Esophagus muscularis mucosa (tissue), 4 donors: ENCODE measurements around the gene POLR2B. TPM values are rescaled to one million over a fixed set of nuclear protein-coding genes. Genes with fewer than 3 reads are reported as not detected.
"Not testable (repeated sequence)": the region's sequence is repeated elsewhere in the genome, so short reads cannot be mapped to it uniquely, and the experiment has no call there.

ENCODE experiments used
- DNase-seq: peaks from one replicate; pipeline ENCODE4 v3.0.0-alpha.2; 2017; ENCODE audit errors: extremely low spot score
- H3K27ac ChIP-seq, 4 donors: fragments of 200-600 bp; sonication (generic); replicated peaks in 1 of 4; 1 replicate in 3 of 4; 2 replicates in 1 of 4; pipeline ENCODE4 v1.5.1; 2016 to 2019; ENCODE audit warnings: mild to moderate bottlenecking in 1 of 4
- H3K27me3 ChIP-seq, 4 donors: fragments of 200-600 bp; sonication (generic); one replicate each; pipeline versions ENCODE4 v1.5.1 to v1.6.0; 2016 to 2019
- H3K36me3 ChIP-seq, 4 donors: fragments of 200-600 bp; sonication (generic); one replicate each; pipeline ENCODE4 v1.5.1; 2016 to 2019
- H3K4me1 ChIP-seq, 4 donors: fragments of 200-600 bp; sonication (generic); one replicate each; pipeline ENCODE4 v1.5.1; 2016 to 2019
- H3K4me3 ChIP-seq, 4 donors: fragments of 200-600 bp; sonication (generic); 1 replicate in 2 of 4; 2 replicates in 2 of 4; pipeline ENCODE4 v1.5.1; 2016 to 2019; ENCODE audit warnings: mild to moderate bottlenecking in 4 of 4, moderate library complexity in 1 of 4
- H3K9me3 ChIP-seq, 4 donors: fragments of 200-600 bp; sonication (generic); 1 replicate in 3 of 4; 2 replicates in 1 of 4; pipeline ENCODE4 v1.5.1; 2016 to 2019
- CTCF ChIP-seq, 3 experiments: fragments of 200-600 bp in 2 of 3; fragments of 450-650 bp in 1 of 3; sonication (generic) in 2 of 3; IDR thresholded peaks; one replicate each; pipeline ENCODE4 v1.5.1; 2017 to 2019; ENCODE audit warnings: antibody characterized with exemption in 3 of 3, mild to moderate bottlenecking in 2 of 3, moderate library complexity in 1 of 3
- EP300 ChIP-seq: sonication (generic); formaldehyde crosslinking; IDR thresholded peaks from one replicate; pipeline ENCODE4 v1.6.1; 2017; ENCODE audit warnings: antibody characterized with exemption
- POLR2A ChIP-seq: fragments of 450-650 bp; IDR thresholded peaks from one replicate; pipeline ENCODE4 v1.6.1; 2017; ENCODE audit warnings: antibody characterized with exemption, moderate library complexity, mild to moderate bottlenecking, low read depth
- POLR2AphosphoS5 ChIP-seq, 2 donors: sonication (generic); formaldehyde crosslinking; IDR thresholded peaks; one replicate each; pipeline ENCODE4 v1.6.1; 2017; ENCODE audit warnings: antibody characterized with exemption in 2 of 2
- whole genome bisulfite sequencing: methylation state at CpG from one replicate; pipeline ENCODE4 v1.1.5; 2018; 5-methylcytosine and 5-hydroxymethylcytosine counted together
- intact Hi-C: fragments of 100-400 bp; cut with DNase I; formaldehyde crosslinking; loops from one replicate; pipeline ENCODE4 v1.15.1; 2023
- total RNA-seq, 4 donors: library from RNA; depleted of rRNA; stranded (reverse); fragments of >200 nt; gene quantifications; one replicate each; pipeline versions ENCODE4 v1.1.0 to v1.2.1, GENCODE V29; 2016

Gene POLR2B
- 10 to 100 TPM; 58.3 to 95.7 (median 74.0) TPM for total RNA-seq

GRCh38 chr4:56978750-56979303, at the start of gene POLR2B:
Gene POLR2B (plus strand): TSS chr4:56978896. CDS start chr4:56978986, 90 bp downstream.
- H3K27ac ChIP-seq = peak within 1 kb of the TSS; percentile 90 to 94 (median 92)
- peaks cover under 1 to 24% (median 8%) of the 10 kb centered on the region in 4 donors for H3K36me3 ChIP-seq
- H3K4me3 ChIP-seq = peak within 1 kb of the TSS; percentile 79 to 99 (median 92)
- no peaks in the 10 kb centered on the region for H3K27me3 ChIP-seq
- peaks cover 53 to 79% (median 70%) of the 10 kb centered on the region in 4 donors for H3K4me1 ChIP-seq
- WGBS = under 1% methylated on average over 35 of the region's 37 CpGs
- TF ChIP-seq POLR2A (peak; percentile 52), CTCF (IDR thresholded peaks at IDR 0.05) (no peak), POLR2AphosphoS5 (IDR thresholded peaks at IDR 0.05) (peak; percentile 90 to 96)
- H3K9me3 ChIP-seq = no peaks in the 10 kb centered on the region
- intact Hi-C loops = no loop called here
- DNase-seq = peak; percentile 98

- no peaks in the 10 kb centered on the region for H3K9me3 ChIP-seq
- 100% methylated on average over 4 of the region's 7 CpGs for WGBS
- peaks cover 12 to 39% (median 28%) of the 10 kb centered on the region in 4 donors for H3K36me3 ChIP-seq
- H3K27me3 ChIP-seq = no peaks in the 10 kb centered on the region
- H3K4me3 ChIP-seq = no peak overlapping the region
- H3K4me1 ChIP-seq = peaks cover 0 to 14% (median 0%) of the 10 kb centered on the region in 4 donors
- TF ChIP-seq CTCF (IDR thresholded peaks at IDR 0.05) = no peak
- no peak for TF ChIP-seq EP300
- no peak for TF ChIP-seq POLR2A
- no peak for TF ChIP-seq POLR2AphosphoS5 (IDR thresholded peaks at IDR 0.05)
- intact Hi-C loops = no loop called here
- no peak overlapping the region for H3K27ac ChIP-seq
- DNase-seq = no peak
Measured at GRCh38 chr4:56930638-56931037, 48.1 kb upstream of the POLR2B start.

- Histone ChIP-seq H3K4me1 (peaks cover 0 to 14% (median 0%) of the 10 kb centered on the region in 4 donors), H3K27ac (no peak overlapping the region), H3K27me3 (no peaks in the 10 kb centered on the region), H3K36me3 (peaks cover 12 to 37% (median 31%) of the 10 kb centered on the region in 4 donors), H3K9me3 (no peaks in the 10 kb centered on the region), H3K4me3 (no peak overlapping the region)
- DNase-seq = no peak
- 87% methylated on average over 4 of the region's 4 CpGs for WGBS
- intact Hi-C loops = no loop called here
- TF ChIP-seq CTCF (IDR thresholded peaks at IDR 0.05) (no peak), EP300 (no peak), POLR2AphosphoS5 (IDR thresholded peaks at IDR 0.05) (no peak), POLR2A (no peak)
Measured at GRCh38 chr4:56931924-56932323, 46.8 kb upstream of the POLR2B start.

- 90% methylated on average over 6 of the region's 6 CpGs for WGBS
- Histone ChIP-seq H3K9me3 (no peaks in the 10 kb centered on the region), H3K4me3 (no peak overlapping the region), H3K4me1 (peaks cover 0 to 14% (median 0%) of the 10 kb centered on the region in 4 donors), H3K27me3 (no peaks in the 10 kb centered on the region), H3K36me3 (peaks cover 0 to 43% (median 25%) of the 10 kb centered on the region in 4 donors), H3K27ac (no peak overlapping the region)
- DNase-seq = no peak
- intact Hi-C loops = no loop called here
- TF ChIP-seq CTCF (IDR thresholded peaks at IDR 0.05) (no peak), POLR2AphosphoS5 (IDR thresholded peaks at IDR 0.05) (no peak), POLR2A (no peak), EP300 (no peak)
Measured at GRCh38 chr4:56937262-56937661, 41.4 kb upstream of the POLR2B start.

GRCh38 chr4:56939826-56940225, 38.9 kb upstream of the POLR2B start:
- intact Hi-C loops, DNase-seq, H3K27ac ChIP-seq, H3K4me1 ChIP-seq, H3K27me3 ChIP-seq, H3K4me3 ChIP-seq, H3K9me3 ChIP-seq: not testable (repeated sequence)
- 98% methylated on average over 14 of the region's 14 CpGs for WGBS
- peaks cover 0 to 43% (median 25%) of the 10 kb centered on the region in 4 donors for H3K36me3 ChIP-seq
